Hematopoietic multipotent progenitor cell treated with erythropoietin and hydrocortisone succinate and interleukin-3 and kit ligand, for 15 days (in vitro differentiated cells): ENCODE results near the gene USP26.
"Not testable (repeated sequence)": the region's sequence is repeated elsewhere in the genome, so short reads cannot be mapped to it uniquely, and the experiment has no call there.

Source experiments
- DNase-seq: peaks from one replicate; pipeline ENCODE4 v3.0.0-alpha.2; 2015; ENCODE audit warnings: low spot score

Gene USP26

DNA sequence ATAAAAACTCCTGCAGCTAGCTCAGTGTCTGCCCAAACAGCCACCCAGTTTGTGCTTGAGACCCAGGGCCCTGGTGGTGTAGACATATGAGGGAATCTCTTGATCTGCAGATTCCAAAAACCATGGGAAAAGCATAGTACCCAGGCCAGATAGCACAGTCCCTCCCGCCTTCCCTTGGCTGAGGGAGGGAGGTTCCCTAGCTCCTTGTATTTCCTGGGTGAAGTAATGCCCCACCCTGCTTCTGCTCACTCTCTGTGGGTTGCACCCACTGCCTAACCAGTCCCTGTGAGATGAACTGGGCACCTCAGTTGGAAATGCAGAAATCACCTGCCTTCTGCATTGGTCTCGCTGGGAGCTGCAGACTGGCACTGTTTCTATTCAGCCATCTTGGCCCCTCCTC, 54.6 kb downstream of the USP26 start:
- DNase-seq, result no peak

DNA sequence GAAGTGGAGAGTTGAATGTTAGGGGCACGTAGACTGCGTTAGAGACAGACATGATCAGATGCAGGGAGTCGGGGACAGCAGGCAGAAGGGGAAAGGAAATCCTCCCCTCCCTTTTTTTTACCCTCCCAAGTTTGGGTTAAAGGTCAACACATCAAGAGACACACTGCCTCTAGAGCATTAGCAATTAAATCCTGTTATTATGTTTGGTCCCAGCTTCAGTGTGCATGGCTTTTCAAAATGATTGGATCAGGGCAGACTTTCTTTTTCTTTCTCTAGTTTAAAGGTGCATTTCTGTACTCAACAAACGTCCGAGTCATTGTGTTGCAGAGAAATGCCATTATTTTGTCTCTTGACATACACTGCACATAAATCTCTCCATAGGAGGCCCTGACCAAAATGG, 63.9 kb downstream of the USP26 start:
- no peak for DNase-seq

DNA sequence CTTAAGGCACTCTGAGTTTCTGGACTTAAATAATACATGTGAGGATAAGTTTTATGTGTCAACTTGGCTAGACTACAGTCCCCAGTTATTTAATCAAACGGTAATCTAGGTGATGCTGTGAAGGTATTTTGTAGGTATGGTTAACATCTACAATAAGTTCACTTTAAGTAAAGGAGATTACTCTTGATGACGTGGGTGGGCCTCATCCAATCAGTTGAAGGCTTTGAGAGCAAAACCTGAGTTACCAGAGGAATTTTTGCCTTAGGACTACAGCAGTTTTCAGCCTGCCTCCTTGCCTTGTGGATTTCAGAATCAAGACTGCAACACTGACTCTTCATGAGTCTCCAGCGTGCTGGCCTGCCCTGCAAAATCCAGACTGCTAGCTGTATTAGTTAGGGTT, 78.7 kb downstream of the USP26 start:
- DNase-seq, result no peak

DNA sequence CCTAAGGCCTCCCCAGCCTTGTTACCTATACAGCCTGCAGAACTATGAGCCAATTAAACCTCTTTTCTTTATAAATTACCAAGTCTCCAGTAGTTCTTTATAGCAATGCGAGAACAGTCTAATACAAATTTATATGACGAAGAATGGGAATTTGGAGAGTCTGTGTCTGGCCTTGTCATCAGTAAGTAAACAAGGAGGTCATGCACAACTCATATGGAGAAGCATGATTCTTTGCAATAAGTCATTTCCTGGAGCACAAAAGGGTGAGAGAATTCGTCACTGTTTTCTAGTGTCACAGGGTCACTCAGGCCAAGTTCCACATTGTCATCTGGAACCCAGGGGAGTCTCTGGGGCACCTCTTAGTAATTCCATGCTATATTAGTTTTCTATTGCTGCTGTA, 89.5 kb downstream of the USP26 start:
- no peak for DNase-seq

DNA sequence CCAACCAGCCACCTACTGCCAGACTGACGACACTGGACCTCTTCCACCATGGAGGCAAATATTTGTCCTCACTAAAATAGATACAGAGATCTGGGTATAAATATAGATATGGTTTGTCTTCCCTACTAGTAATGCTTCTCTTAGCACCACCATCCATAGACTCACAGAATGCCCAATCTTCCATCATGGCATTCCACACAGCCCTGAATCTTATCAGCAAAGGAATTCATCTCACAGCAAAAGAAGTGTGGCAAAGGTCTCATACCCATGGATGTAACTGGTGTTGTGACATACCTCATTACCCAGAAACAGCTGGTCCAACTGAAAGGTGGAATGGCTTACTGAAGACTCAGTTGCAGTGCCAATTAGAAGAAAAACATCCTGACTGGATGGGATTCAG, 91.3 kb downstream of the USP26 start:
- DNase-seq, result no peak

DNA sequence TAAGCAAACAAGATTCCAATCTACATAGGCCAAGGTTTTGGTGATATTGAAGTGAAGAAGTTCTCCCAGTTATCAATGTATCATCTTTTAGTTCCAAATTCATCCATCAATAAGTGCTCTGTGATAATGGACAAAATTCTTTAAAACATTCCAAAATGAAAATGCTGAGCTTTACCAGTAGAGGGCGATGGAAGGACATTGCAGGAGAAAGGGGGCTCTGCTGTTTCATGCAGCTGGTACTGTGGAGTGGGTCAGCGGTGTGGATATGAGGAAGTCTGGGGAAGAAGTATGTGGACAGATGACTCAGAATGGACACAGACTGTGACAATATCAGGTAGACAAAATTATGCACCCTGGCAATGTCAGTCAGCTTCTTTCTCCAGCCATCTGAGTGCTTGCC, 91.9 kb downstream of the USP26 start:
- no peak for DNase-seq

- DNase-seq, result no peak
Measured at GRCh38 chrX:132999209-132999608, 97.7 kb downstream of the USP26 start.

- DNase-seq, result no peak
Measured at GRCh38 chrX:132990835-132991234, 106.1 kb downstream of the USP26 start.

- DNase-seq, result no peak
Measured at GRCh38 chrX:132986556-132986955, 110.4 kb downstream of the USP26 start.

DNA sequence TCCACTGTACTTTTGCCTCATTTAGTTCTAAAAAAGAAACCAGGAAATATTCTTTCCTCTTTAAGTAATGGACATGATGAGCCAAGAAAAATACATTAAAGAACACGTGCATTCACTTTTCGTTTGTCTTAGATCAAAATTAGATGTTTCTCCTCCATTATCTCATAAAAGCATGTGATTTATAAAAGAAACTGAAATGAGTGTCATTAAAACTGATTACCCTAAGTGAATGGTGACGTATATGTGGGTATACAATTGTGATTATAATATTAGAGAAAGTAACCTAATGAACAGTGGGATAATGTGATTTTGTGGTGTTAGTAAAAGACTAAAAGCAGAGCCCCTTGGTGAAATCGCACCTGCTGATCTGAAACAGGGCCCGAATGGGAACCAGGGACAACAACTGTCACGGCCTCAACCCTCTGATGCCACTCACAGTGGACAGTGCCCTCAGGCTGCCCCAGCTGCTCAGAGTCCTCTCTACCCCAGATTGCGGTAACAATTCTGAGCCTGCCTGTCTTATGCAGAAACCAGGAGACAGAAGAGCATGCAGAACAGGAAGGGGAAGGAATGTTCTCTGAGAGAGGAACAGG, 112.8 kb downstream of the USP26 start:
- no peak for DNase-seq

DNA sequence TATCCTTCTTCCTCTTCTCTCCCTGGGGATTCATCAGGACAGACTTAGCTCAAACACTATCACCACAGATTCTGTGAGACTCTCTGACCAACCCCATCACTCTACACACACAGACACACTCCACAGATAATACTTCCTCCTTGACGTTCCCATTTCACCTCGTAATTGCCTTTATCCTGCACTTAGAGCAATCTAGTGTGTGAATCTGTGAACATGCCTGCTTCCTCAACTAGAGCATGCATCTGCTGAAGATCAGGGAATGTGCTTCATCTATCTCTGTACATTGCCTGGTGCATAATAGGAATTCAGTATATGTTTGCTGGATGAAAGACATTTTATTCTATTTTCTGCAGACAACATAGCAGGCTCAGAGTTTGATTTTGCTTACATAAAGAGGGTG, 113.4 kb downstream of the USP26 start:
- DNase-seq, result no peak

DNA sequence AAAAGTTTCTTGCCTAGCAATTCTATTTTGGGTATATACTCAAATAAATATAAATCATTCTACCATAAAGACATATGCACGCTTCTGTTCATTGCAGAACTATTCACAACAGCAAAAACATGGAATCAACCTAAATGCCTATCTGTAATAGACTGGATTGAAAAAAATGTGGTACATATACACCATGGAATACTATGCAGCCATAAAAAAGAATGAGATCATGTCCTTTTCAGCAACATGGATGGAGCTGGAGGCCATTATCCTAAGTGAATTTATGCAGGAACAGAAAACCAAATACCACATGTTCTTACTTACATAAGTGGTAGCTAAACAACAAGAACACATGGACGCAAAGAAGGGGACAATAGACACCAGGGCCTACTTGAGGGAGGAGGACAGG, 116.9 kb downstream of the USP26 start:
- not testable (repeated sequence) for DNase-seq
